Kidney epithelial cell (primary cell): ENCODE data around the gene IL6ST. TPM values are rescaled to one million over a fixed set of nuclear protein-coding genes. Genes with fewer than 3 reads are reported as not detected.
"Not testable (repeated sequence)": the region's sequence is repeated elsewhere in the genome, so short reads cannot be mapped to it uniquely, and the experiment has no call there.

Experiments used
- DNase-seq: peaks from one replicate; pipeline ENCODE4 v3.0.0-alpha.2; 2010; ENCODE audit warnings: low read depth
- H3K27me3 ChIP-seq: 2 replicates; pipeline ENCODE4 v1.6.0; 2011; ENCODE audit warnings: low read length; ENCODE audit not compliant: control insufficient read depth, insufficient read depth
- H3K36me3 ChIP-seq: 2 replicates; pipeline ENCODE4 v1.5.1; 2011; ENCODE audit warnings: low read length; ENCODE audit not compliant: control insufficient read depth, insufficient read depth
- H3K4me3 ChIP-seq: 2 replicates; pipeline ENCODE4 v1.5.1; 2011; ENCODE audit warnings: low read depth, mild to moderate bottlenecking, control low read depth, low read length
- CTCF ChIP-seq: IDR thresholded peaks from 2 replicates; pipeline ENCODE4 v1.5.1; 2011; ENCODE audit warnings: mild to moderate bottlenecking, moderate library complexity, low read length, control low read depth, inconsistent platforms; ENCODE audit not compliant: insufficient read depth, poor library complexity, severe bottlenecking
- total RNA-seq: library from RNA; depleted of rRNA; stranded (reverse); fragments of >200 nt; gene quantifications from 2 replicates; pipeline ENCODE4 v1.2.3, GENCODE V29; 2015

Gene IL6ST
- total RNA-seq, 1 donor from 2014 or later: 139 TPM

DNA sequence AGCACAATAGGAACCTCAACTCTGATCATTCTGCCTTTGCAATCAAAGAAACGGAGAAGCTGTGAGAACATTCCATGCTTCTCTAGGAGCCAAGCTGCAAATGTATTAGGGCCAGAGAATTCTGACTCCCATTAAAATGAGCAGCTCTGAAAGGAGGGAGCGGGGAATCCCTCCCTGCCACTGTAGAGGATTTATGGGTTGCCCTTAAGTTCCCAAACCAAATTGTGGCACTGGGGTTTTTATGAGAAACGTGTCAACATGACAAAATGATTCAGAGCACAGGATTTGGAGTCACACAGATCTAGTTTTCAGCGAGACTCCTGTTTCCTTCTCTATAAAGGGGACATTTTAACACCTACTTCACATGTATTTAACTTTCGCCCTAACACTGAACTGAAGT lies 1.8 kb downstream of the IL6ST start:
- no peak for DNase-seq
- no peaks in the 10 kb centered on the region for H3K27me3 ChIP-seq
- no peak for TF ChIP-seq CTCF
- H3K36me3 ChIP-seq: no peaks in the 10 kb centered on the region
- peak overlapping the region; percentile 61 for H3K4me3 ChIP-seq

- Histone ChIP-seq H3K27me3 (no peaks in the 10 kb centered on the region), H3K36me3 (no peaks in the 10 kb centered on the region), H3K4me3 (no peak overlapping the region)
- no peak for TF ChIP-seq CTCF
- DNase-seq: no peak
Observed at GRCh38 chr5:55991768-55992486, 2.8 kb downstream of the IL6ST start.

GRCh38 chr5:55990895-55991294 lies 3.9 kb downstream of the IL6ST start:
- DNase-seq, H3K36me3 ChIP-seq, H3K4me3 ChIP-seq, H3K27me3 ChIP-seq: not testable (repeated sequence)

GRCh38 chr5:55989860-55990259 lies 4.9 kb downstream of the IL6ST start:
- DNase-seq: no peak
- Histone ChIP-seq H3K36me3 (no peaks in the 10 kb centered on the region), H3K4me3 (no peak overlapping the region), H3K27me3 (no peaks in the 10 kb centered on the region)
- no peak for TF ChIP-seq CTCF

DNA sequence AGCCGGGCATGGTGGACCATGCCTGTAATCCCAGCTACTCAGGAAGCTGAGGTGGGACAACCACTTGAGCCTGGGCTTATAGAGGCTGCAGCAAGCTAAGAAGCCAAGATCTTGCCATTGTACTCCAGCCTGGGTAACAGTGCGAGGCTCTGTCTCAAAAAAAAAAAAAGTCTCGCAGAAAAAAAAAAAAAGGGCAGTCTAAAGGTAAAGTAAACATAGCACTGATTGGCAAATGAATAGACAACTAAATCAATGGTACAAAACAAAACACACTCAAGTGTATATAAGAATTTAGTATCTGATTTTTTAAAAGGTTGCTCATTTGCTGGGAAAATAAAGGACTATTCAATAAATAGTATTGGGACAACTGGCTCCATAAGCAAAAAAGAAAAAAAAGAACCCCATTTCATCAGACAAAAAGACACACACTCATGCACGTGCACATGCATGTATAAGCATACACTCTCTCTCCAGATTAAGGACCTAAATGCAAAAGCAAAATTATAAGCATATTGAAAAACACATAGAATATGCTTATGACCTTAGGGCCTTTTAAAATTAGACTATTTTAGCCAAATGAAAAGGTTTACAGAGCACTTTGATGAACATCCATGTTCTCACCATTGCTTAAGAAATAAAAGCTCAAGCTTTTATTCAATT lies 5.7 kb downstream of the IL6ST start:
- DNase-seq: no peak
- Histone ChIP-seq H3K4me3 (no peak overlapping the region), H3K36me3 (no peaks in the 10 kb centered on the region), H3K27me3 (no peaks in the 10 kb centered on the region)
- no peak for TF ChIP-seq CTCF

DNA sequence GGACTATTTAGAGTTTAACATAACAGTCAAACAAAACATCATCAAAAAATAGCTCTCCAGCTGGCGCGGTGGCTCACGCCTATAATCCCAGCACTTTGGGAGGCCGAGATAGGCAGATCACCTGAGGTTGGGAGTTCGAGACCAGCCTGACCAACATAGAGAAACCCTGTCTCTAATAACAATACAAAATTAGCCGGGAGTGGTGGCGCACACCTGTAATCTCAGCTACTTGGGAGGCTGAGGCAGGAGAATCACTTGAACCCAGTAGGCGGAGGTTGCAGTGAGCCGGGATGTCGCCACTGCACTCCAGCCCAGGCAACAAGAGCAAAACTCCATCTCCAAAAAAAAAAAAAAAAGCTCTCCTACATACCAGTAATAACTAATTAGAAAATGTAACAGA lies 6.3 kb downstream of the IL6ST start:
- not testable (repeated sequence) for H3K27me3 ChIP-seq, DNase-seq, H3K36me3 ChIP-seq, H3K4me3 ChIP-seq

- Histone ChIP-seq H3K4me3 (no peak overlapping the region), H3K36me3 (no peaks in the 10 kb centered on the region), H3K27me3 (no peaks in the 10 kb centered on the region)
- DNase-seq: no peak
- no peak for TF ChIP-seq CTCF
Observed at GRCh38 chr5:55986931-55987330, 7.8 kb downstream of the IL6ST start.
